Measurements from ENCODE around the gene GADL1.

The GADL1 gene

GRCh38 chr3:30702828-30703397 lies 191.5 kb downstream of the GADL1 start:
- no peak overlapping the region for H3K27ac ChIP-seq (ENCODE audit: low read length)
- no peak overlapping the region for H2AFZ ChIP-seq (ENCODE audit: low read length)
- DNase-seq = no peak
- TF ChIP-seq EZH2 (optimal IDR thresholded peaks at IDR 0.05; ENCODE audit: low read depth, low read length) = no peak
- TF ChIP-seq CTCF (IDR thresholded peaks at IDR 0.05; ENCODE audit: low read length) = no peak
- no peak for TF ChIP-seq EZH2phosphoT487 (IDR thresholded peaks at IDR 0.05; ENCODE audit: low read length)
- H4K20me1 ChIP-seq (ENCODE audit: insufficient read depth, low read length) = no peaks in the 10 kb centered on the region
- no peaks in the 10 kb centered on the region for H3K79me2 ChIP-seq (ENCODE audit: low read length)
- no peak overlapping the region for H3K4me2 ChIP-seq (ENCODE audit: low read depth, low read length)
- no peaks in the 10 kb centered on the region for H3K4me1 ChIP-seq (ENCODE audit: low read length)
- H3K36me3 ChIP-seq (replicated peaks; ENCODE audit: insufficient read depth, low read length) = no peaks in the 10 kb centered on the region
- H3K4me3 ChIP-seq (ENCODE audit: low read length) = no peak overlapping the region
- no peaks in the 10 kb centered on the region for H3K9me2 ChIP-seq (replicated peaks; ENCODE audit: insufficient read depth, low read length)
- no peaks in the 10 kb centered on the region for H3K9me3 ChIP-seq (replicated peaks; ENCODE audit: insufficient read depth, low read length)
- no peak overlapping the region for H3K9ac ChIP-seq (ENCODE audit: low read length)
- no peaks in the 10 kb centered on the region for H3K27me3 ChIP-seq (replicated peaks; ENCODE audit: insufficient read depth, low read length)
- no peaks in the 10 kb centered on the region for H3F3A ChIP-seq (ENCODE audit: insufficient read depth, low read length)

- no peaks in the 10 kb centered on the region for H3K79me2 ChIP-seq (ENCODE audit: low read length)
- H2AFZ ChIP-seq (ENCODE audit: low read length) = no peak overlapping the region
- no peaks in the 10 kb centered on the region for H3F3A ChIP-seq (ENCODE audit: insufficient read depth, low read length)
- H3K9ac ChIP-seq (ENCODE audit: low read length) = no peak overlapping the region
- H3K4me3 ChIP-seq (ENCODE audit: low read length) = no peak overlapping the region
- H3K4me1 ChIP-seq (ENCODE audit: low read length) = no peaks in the 10 kb centered on the region
- H3K36me3 ChIP-seq (replicated peaks; ENCODE audit: insufficient read depth, low read length) = no peaks in the 10 kb centered on the region
- H4K20me1 ChIP-seq (ENCODE audit: insufficient read depth, low read length) = no peaks in the 10 kb centered on the region
- no peak for DNase-seq
- no peak for TF ChIP-seq CTCF (IDR thresholded peaks at IDR 0.05; ENCODE audit: low read length)
- no peak for TF ChIP-seq EZH2phosphoT487 (IDR thresholded peaks at IDR 0.05; ENCODE audit: low read length)
- no peak for TF ChIP-seq EZH2 (optimal IDR thresholded peaks at IDR 0.05; ENCODE audit: low read depth, low read length)
- no peaks in the 10 kb centered on the region for H3K27me3 ChIP-seq (replicated peaks; ENCODE audit: insufficient read depth, low read length)
- H3K9me2 ChIP-seq (replicated peaks; ENCODE audit: insufficient read depth, low read length) = no peaks in the 10 kb centered on the region
- no peak overlapping the region for H3K4me2 ChIP-seq (ENCODE audit: low read depth, low read length)
- no peak overlapping the region for H3K27ac ChIP-seq (ENCODE audit: low read length)
- H3K9me3 ChIP-seq (replicated peaks; ENCODE audit: insufficient read depth, low read length) = no peaks in the 10 kb centered on the region
These were observed 192.2 kb downstream of the GADL1 start for GRCh38 chr3:30702038-30702827.

- Histone ChIP-seq H3K79me2 (ENCODE audit: low read length) (no peaks in the 10 kb centered on the region), H3K9me2 (replicated peaks; ENCODE audit: insufficient read depth, low read length) (no peaks in the 10 kb centered on the region), H3K36me3 (replicated peaks; ENCODE audit: insufficient read depth, low read length) (no peaks in the 10 kb centered on the region), H3K27ac (ENCODE audit: low read length) (no peak overlapping the region), H3K9ac (ENCODE audit: low read length) (no peak overlapping the region), H3K9me3 (replicated peaks; ENCODE audit: insufficient read depth, low read length) (no peaks in the 10 kb centered on the region), H3K27me3 (replicated peaks; ENCODE audit: insufficient read depth, low read length) (no peaks in the 10 kb centered on the region), H3F3A (ENCODE audit: insufficient read depth, low read length) (no peaks in the 10 kb centered on the region), H4K20me1 (ENCODE audit: insufficient read depth, low read length) (no peaks in the 10 kb centered on the region), H3K4me3 (ENCODE audit: low read length) (no peak overlapping the region), H2AFZ (ENCODE audit: low read length) (no peak overlapping the region), H3K4me1 (ENCODE audit: low read length) (peaks cover 10% of the 10 kb centered on the region), H3K4me2 (ENCODE audit: low read depth, low read length) (no peak overlapping the region)
- DNase-seq = no peak
- TF ChIP-seq CTCF (IDR thresholded peaks at IDR 0.05; ENCODE audit: low read length) = no peak
- no peak for TF ChIP-seq EZH2 (optimal IDR thresholded peaks at IDR 0.05; ENCODE audit: low read depth, low read length)
- no peak for TF ChIP-seq EZH2phosphoT487 (IDR thresholded peaks at IDR 0.05; ENCODE audit: low read length)
These were observed 193.6 kb downstream of the GADL1 start for GRCh38 chr3:30700702-30701321.
